BLaER1 treated with 17β-estradiol and CSF1 and Interleukin-3, amounts not matched to agents 10 nM and 100 nM (cell line): ENCODE measurements around the gene EML6.

Experiments
- H3K27ac ChIP-seq, 11 experiments: shearing (Covaris generic); formaldehyde crosslinking; 2 replicates each; pipeline ENCODE4 v1.8.1; 2022
- H3K27me3 ChIP-seq, 11 experiments: shearing (Covaris generic); formaldehyde crosslinking; 2 replicates each; pipeline ENCODE4 v1.8.1; 2022
- H3K36me3 ChIP-seq, 11 experiments: shearing (Covaris generic); formaldehyde crosslinking; 2 replicates each; pipeline ENCODE4 v1.8.1; 2022
- H3K4me1 ChIP-seq, 10 experiments: shearing (Covaris generic); formaldehyde crosslinking; 2 replicates each; pipeline ENCODE4 v1.8.1; 2022
- H3K4me2 ChIP-seq, 11 experiments: shearing (Covaris generic); formaldehyde crosslinking; 2 replicates each; pipeline ENCODE4 v1.8.1; 2022
- H3K4me3 ChIP-seq, 10 experiments: shearing (Covaris generic); formaldehyde crosslinking; 2 replicates each; pipeline ENCODE4 v1.8.1; 2022
- H3K9ac ChIP-seq, 11 experiments: shearing (Covaris generic); formaldehyde crosslinking; 2 replicates each; pipeline ENCODE4 v1.8.1; 2022
- H3K9me3 ChIP-seq, 11 experiments: shearing (Covaris generic); formaldehyde crosslinking; replicated peaks in 1 of 11; 2 replicates each; pipeline ENCODE4 v1.8.1; 2022
- H4K20me1 ChIP-seq, 11 experiments: shearing (Covaris generic); formaldehyde crosslinking; 2 replicates each; pipeline ENCODE4 v1.8.1; 2022
- Cebpa-rat ChIP-seq, 11 experiments: shearing (Covaris generic); IDR thresholded peaks; 2 replicates each; pipeline ENCODE4 v1.8.1; 2022

Gene EML6

GRCh38 chr2:54787755-54788366, 64.4 kb downstream of the EML6 start:
- no peak overlapping the region for H3K4me3 ChIP-seq
- no peaks in the 10 kb centered on the region for H3K9me3 ChIP-seq
- H3K27me3 ChIP-seq, result no peaks in the 10 kb centered on the region
- H3K9ac ChIP-seq, result no peak overlapping the region
- H4K20me1 ChIP-seq, result no peaks in the 10 kb centered on the region
- H3K4me2 ChIP-seq, result no peak overlapping the region
- H3K4me1 ChIP-seq, result no peaks in the 10 kb centered on the region
- H3K27ac ChIP-seq, result no peak overlapping the region
- H3K36me3 ChIP-seq, result no peaks in the 10 kb centered on the region
- TF ChIP-seq Cebpa-rat (IDR thresholded peaks at IDR 0.05), result no peak

- Histone ChIP-seq H3K4me1 (no peaks in the 10 kb centered on the region), H3K27ac (no peak overlapping the region), H3K4me3 (no peak overlapping the region), H3K4me2 (no peak overlapping the region), H3K36me3 (no peaks in the 10 kb centered on the region), H3K27me3 (no peaks in the 10 kb centered on the region), H3K9me3 (no peaks in the 10 kb centered on the region), H3K9ac (no peak overlapping the region), H4K20me1 (no peaks in the 10 kb centered on the region)
- TF ChIP-seq Cebpa-rat (IDR thresholded peaks at IDR 0.05), result no peak
Measured at GRCh38 chr2:54789878-54790277, 66.4 kb downstream of the EML6 start.

GRCh38 chr2:54791831-54792230, 68.4 kb downstream of the EML6 start:
- H3K27me3 ChIP-seq, result no peaks in the 10 kb centered on the region
- H3K9ac ChIP-seq, result no peak overlapping the region
- no peak overlapping the region for H3K4me3 ChIP-seq
- H3K4me1 ChIP-seq, result no peaks in the 10 kb centered on the region
- H3K4me2 ChIP-seq, result no peak overlapping the region
- no peak for TF ChIP-seq Cebpa-rat (IDR thresholded peaks at IDR 0.05)
- H3K27ac ChIP-seq, result no peak overlapping the region
- no peaks in the 10 kb centered on the region for H4K20me1 ChIP-seq
- no peaks in the 10 kb centered on the region for H3K9me3 ChIP-seq
- no peaks in the 10 kb centered on the region for H3K36me3 ChIP-seq

GRCh38 chr2:54797307-54797706, 73.8 kb downstream of the EML6 start:
- H3K9me3 ChIP-seq, result no peaks in the 10 kb centered on the region
- no peak overlapping the region for H3K9ac ChIP-seq
- H3K36me3 ChIP-seq, result no peaks in the 10 kb centered on the region
- H4K20me1 ChIP-seq, result no peaks in the 10 kb centered on the region
- TF ChIP-seq Cebpa-rat (IDR thresholded peaks at IDR 0.05), result no peak
- no peaks in the 10 kb centered on the region for H3K27me3 ChIP-seq
- H3K27ac ChIP-seq, result no peak overlapping the region
- H3K4me1 ChIP-seq, result no peaks in the 10 kb centered on the region
- no peak overlapping the region for H3K4me2 ChIP-seq
- H3K4me3 ChIP-seq, result no peak overlapping the region

GRCh38 chr2:54801352-54801751, 77.9 kb downstream of the EML6 start:
- H4K20me1 ChIP-seq, result no peaks in the 10 kb centered on the region
- H3K9me3 ChIP-seq, result peaks cover 6 to 20% (median 11%) of the 10 kb centered on the region in 11 experiments; a peak in 16 of 22 replicates
- H3K27me3 ChIP-seq, result no peaks in the 10 kb centered on the region
- no peaks in the 10 kb centered on the region for H3K36me3 ChIP-seq
- no peak overlapping the region for H3K4me3 ChIP-seq
- TF ChIP-seq Cebpa-rat (IDR thresholded peaks at IDR 0.05), result no peak
- no peak overlapping the region for H3K9ac ChIP-seq
- no peaks in the 10 kb centered on the region for H3K4me1 ChIP-seq
- H3K27ac ChIP-seq, result no peak overlapping the region
- no peak overlapping the region for H3K4me2 ChIP-seq

GRCh38 chr2:54803783-54804751, 80.6 kb downstream of the EML6 start:
- H3K9me3 ChIP-seq, result peaks cover 6 to 21% (median 11%) of the 10 kb centered on the region in 11 experiments; a peak in 16 of 22 replicates
- no peaks in the 10 kb centered on the region for H3K4me1 ChIP-seq
- no peaks in the 10 kb centered on the region for H3K27me3 ChIP-seq
- no peak overlapping the region for H3K27ac ChIP-seq
- no peaks in the 10 kb centered on the region for H4K20me1 ChIP-seq
- H3K36me3 ChIP-seq, result no peaks in the 10 kb centered on the region
- no peak overlapping the region for H3K4me3 ChIP-seq
- no peak overlapping the region for H3K9ac ChIP-seq
- no peak for TF ChIP-seq Cebpa-rat (IDR thresholded peaks at IDR 0.05)
- H3K4me2 ChIP-seq, result no peak overlapping the region

- Histone ChIP-seq H3K36me3 (no peaks in the 10 kb centered on the region), H3K4me1 (no peaks in the 10 kb centered on the region), H3K9me3 (peaks cover 6 to 21% (median 11%) of the 10 kb centered on the region in 11 experiments; a peak in 16 of 22 replicates), H3K4me3 (no peak overlapping the region), H4K20me1 (no peaks in the 10 kb centered on the region), H3K4me2 (no peak overlapping the region), H3K9ac (no peak overlapping the region), H3K27ac (no peak overlapping the region), H3K27me3 (no peaks in the 10 kb centered on the region)
- no peak for TF ChIP-seq Cebpa-rat (IDR thresholded peaks at IDR 0.05)
Measured at GRCh38 chr2:54805255-54805654, 81.8 kb downstream of the EML6 start.

GRCh38 chr2:54806975-54807374, 83.5 kb downstream of the EML6 start:
- Histone ChIP-seq H3K4me3 (no peak overlapping the region), H3K9ac (no peak overlapping the region), H3K4me1 (no peaks in the 10 kb centered on the region), H4K20me1 (no peaks in the 10 kb centered on the region), H3K4me2 (no peak overlapping the region), H3K36me3 (no peaks in the 10 kb centered on the region), H3K27ac (no peak overlapping the region), H3K9me3 (peaks cover 6 to 21% (median 11%) of the 10 kb centered on the region in 11 experiments; a peak in 16 of 22 replicates), H3K27me3 (no peaks in the 10 kb centered on the region)
- no peak for TF ChIP-seq Cebpa-rat (IDR thresholded peaks at IDR 0.05)

GRCh38 chr2:54808661-54809060, 85.2 kb downstream of the EML6 start:
- no peak overlapping the region for H3K4me2 ChIP-seq
- H3K9ac ChIP-seq, result no peak overlapping the region
- H3K36me3 ChIP-seq, result no peaks in the 10 kb centered on the region
- peaks cover 6 to 21% (median 11%) of the 10 kb centered on the region in 11 experiments; a peak in 16 of 22 replicates for H3K9me3 ChIP-seq
- no peak overlapping the region for H3K27ac ChIP-seq
- no peaks in the 10 kb centered on the region for H4K20me1 ChIP-seq
- H3K27me3 ChIP-seq, result no peaks in the 10 kb centered on the region
- no peaks in the 10 kb centered on the region for H3K4me1 ChIP-seq
- no peak for TF ChIP-seq Cebpa-rat (IDR thresholded peaks at IDR 0.05)
- no peak overlapping the region for H3K4me3 ChIP-seq
